SK-N-MC (cell line): ENCODE results near the gene KPNA5.

ENCODE experiments used
- EZH2 ChIP-seq: fragments of 200-600 bp; sonication (generic); IDR thresholded peaks from one replicate; pipeline ENCODE4 v1.6.1; 2017; ENCODE audit warnings: antibody characterized with exemption
- FOXP2 ChIP-seq: optimal IDR thresholded peaks from 2 replicates; pipeline ENCODE3; 2011; ENCODE audit warnings: mild to moderate bottlenecking, moderate library complexity; ENCODE audit not compliant: insufficient read depth; ENCODE audit errors: extremely low read length, control extremely low read depth
- POLR2AphosphoS5 ChIP-seq: IDR thresholded peaks from 2 replicates; pipeline ENCODE4 v1.6.1; 2012; ENCODE audit warnings: mild to moderate bottlenecking, low read depth, low read length, borderline replicate concordance

GRCh38 chr6:116737004-116737403 lies 56.0 kb downstream of the KPNA5 start:
- TF ChIP-seq EZH2, result no peak
- no peak for TF ChIP-seq POLR2AphosphoS5
- no peak for TF ChIP-seq FOXP2
